Panc1 (cell line): ENCODE data around the gene ANKRD13A. TPM values are rescaled to one million over a fixed set of nuclear protein-coding genes. Genes with fewer than 3 reads are reported as not detected.

Source experiments
- ATAC-seq: fragments of 200-7000 bp; cut with Tn5 transposase; 2 replicates; pipeline ENCODE4 v1.9.1; 2020; ENCODE audit warnings: mild to moderate bottlenecking, moderate library complexity
- BruUV-seq: library from RNA; stranded (reverse); fragments of 400-500 nt; replicated peaks from 2 replicates; lab custom pipeline; 2021; lab: Mats Ljungman, UMichigan
- CTCF ChIA-PET: fragments of 300-600 bp; sonication (Branson Sonifier 250); formaldehyde crosslinking; loops from one replicate; lab custom pipeline; 2022; ENCODE audit warnings: antibody characterized with exemption; lab: Charles Lee
- POLR2A ChIA-PET: fragments of 300-600 bp; sonication (Branson Sonifier 250); formaldehyde crosslinking; loops from one replicate; lab custom pipeline; 2022; ENCODE audit warnings: antibody characterized with exemption; lab: Charles Lee
- DNase-seq: peaks from one replicate; pipeline ENCODE4 v3.0.0-alpha.2; 2010; ENCODE audit warnings: low read depth, low spot score
- H3K27ac ChIP-seq: 2 replicates; pipeline ENCODE4 v1.5.1; 2011; ENCODE audit warnings: mild to moderate bottlenecking, low read length, inconsistent platforms
- H3K27me3 ChIP-seq: fragments of 200-500 bp; sonication (Bioruptor generic); 2 replicates; pipeline ENCODE4 v1.6.0; 2014; ENCODE audit warnings: low read length, inconsistent platforms; ENCODE audit not compliant: control insufficient read depth, insufficient read depth
- H3K36me3 ChIP-seq: fragments of 200-500 bp; sonication (Bioruptor generic); 2 replicates; pipeline ENCODE4 v1.5.1; 2014; ENCODE audit warnings: inconsistent platforms, mild to moderate bottlenecking, low read length, moderate library complexity; ENCODE audit not compliant: control insufficient read depth, insufficient read depth
- H3K4me1 ChIP-seq: 2 replicates; pipeline ENCODE4 v1.5.1; 2011; ENCODE audit warnings: inconsistent platforms, mild to moderate bottlenecking, low read length, moderate library complexity; ENCODE audit not compliant: control insufficient read depth, insufficient read depth
- H3K4me3 ChIP-seq, 2 experiments: 2 replicates each; pipeline ENCODE4 v1.5.1; 2011 to 2012; ENCODE audit warnings: low read depth in 2 of 2, low read length in 2 of 2, mild to moderate bottlenecking in 2 of 2, inconsistent platforms in 1 of 2, moderate library complexity in 1 of 2
- H3K9me3 ChIP-seq: fragments of 200-500 bp; sonication (Bioruptor generic); 2 replicates; pipeline ENCODE4 v1.5.1; 2014; ENCODE audit warnings: low read depth, mild to moderate bottlenecking, inconsistent platforms, low read length, moderate library complexity; ENCODE audit not compliant: control insufficient read depth, insufficient read depth
- CTCF ChIP-seq: fragments of 450-650 bp; IDR thresholded peaks from 2 replicates; pipeline ENCODE4 v1.5.1; 2017; ENCODE audit warnings: mild to moderate bottlenecking
- POLR2AphosphoS5 ChIP-seq: IDR thresholded peaks from 2 replicates; pipeline ENCODE4 v1.6.1; 2012; ENCODE audit warnings: mild to moderate bottlenecking, low read depth, low read length, moderate library complexity
- REST ChIP-seq, 2 experiments: IDR thresholded peaks; 2 replicates each; pipeline ENCODE4 v1.6.1; 2011 to 2012; ENCODE audit warnings: low read depth in 2 of 2, control low read depth in 1 of 2, low read length in 1 of 2, mild to moderate bottlenecking in 1 of 2, moderate library complexity in 1 of 2; ENCODE audit not compliant: insufficient read depth in 1 of 2
- SIN3A ChIP-seq: IDR thresholded peaks from 2 replicates; pipeline ENCODE4 v1.6.1; 2012; ENCODE audit warnings: low read depth, mild to moderate bottlenecking, low read length, moderate library complexity, borderline replicate concordance; ENCODE audit not compliant: insufficient read depth
- TCF7L2 ChIP-seq: IDR thresholded peaks from 2 replicates; pipeline ENCODE4 v1.6.1; 2011; ENCODE audit warnings: mild to moderate bottlenecking, low read depth, low read length, inconsistent platforms
- in situ Hi-C: cut with HindIII; loops from 2 replicates; pipeline ENCODE4 v1.10.0; 2016; ENCODE audit warnings: low sequenced_read_pairs, low pct_unique_long_range_greater_than_20kb
- intact Hi-C: fragments of 100-400 bp; cut with micrococcal nuclease; formaldehyde crosslinking; loops from one replicate; pipeline ENCODE4 v1.10.0; 2022; ENCODE audit not compliant: unreplicated experiment
- total RNA-seq: library from RNA; stranded (reverse); gene quantifications from one replicate; pipeline ENCODE4 v1.2.1, GENCODE V29; 2021; ENCODE audit not compliant: unreplicated experiment

ANKRD13A gene
- total RNA-seq, 1 experiment from 2014 or later: 34.4 TPM

- TF ChIP-seq TCF7L2 (no peak), POLR2AphosphoS5 (no peak), REST (IDR thresholded peaks at IDR 0.05; ENCODE audit: insufficient read depth in 1 of 2, low read depth in 2 of 2, low read length in 1 of 2) (no peak), SIN3A (no peak), CTCF (no peak)
- intact Hi-C loops: no loop called here
- no peaks in the 10 kb centered on the region for H3K9me3 ChIP-seq
- POLR2A ChIA-PET: no interaction called here
- H3K27me3 ChIP-seq: no peaks in the 10 kb centered on the region
- DNase-seq (no peak), ATAC-seq (no peak)
- CTCF ChIA-PET: no interaction called here
- H3K36me3 ChIP-seq: no peaks in the 10 kb centered on the region
- no TSS peak for BruUV-seq
- no peak overlapping the region for H3K4me3 ChIP-seq
- no peak overlapping the region for H3K27ac ChIP-seq
- in situ Hi-C loops: no loop called here
- no peaks in the 10 kb centered on the region for H3K4me1 ChIP-seq
Measured at GRCh38 chr12:109961612-109962011, 37.6 kb upstream of the ANKRD13A start.

GRCh38 chr12:109962398-109962797 lies 36.8 kb upstream of the ANKRD13A start:
- ChIA-PET POLR2A (no interaction called here), CTCF (no interaction called here)
- no peaks in the 10 kb centered on the region for H3K27me3 ChIP-seq
- intact Hi-C loops (no loop called here), in situ Hi-C loops (no loop called here)
- H3K36me3 ChIP-seq: 0 out of 2 replicates have a peak, but pooled peaks cover 2% of the 10 kb centered on the region
- no peak for ATAC-seq
- no peak overlapping the region for H3K27ac ChIP-seq
- TF ChIP-seq REST (IDR thresholded peaks at IDR 0.05; ENCODE audit: insufficient read depth in 1 of 2, low read depth in 2 of 2, low read length in 1 of 2) (no peak), TCF7L2 (no peak), CTCF (no peak), POLR2AphosphoS5 (no peak), SIN3A (no peak)
- no TSS peak for BruUV-seq
- DNase-seq: no peak
- H3K4me3 ChIP-seq: no peak overlapping the region
- no peaks in the 10 kb centered on the region for H3K9me3 ChIP-seq
- H3K4me1 ChIP-seq: no peaks in the 10 kb centered on the region
